ENCODE data around the gene L3MBTL3.

The L3MBTL3 gene

GRCh38 chr6:130055271-130055670 is 36.9 kb downstream of the L3MBTL3 start:
- no peak for DNase-seq
- in situ Hi-C loops (cut with HindIII; ENCODE audit: low pct_ligation_motif_present, low pct_unique_long_range_greater_than_20kb, low sequenced_read_pairs): no loop called here

GRCh38 chr6:130057495-130057894 is 39.1 kb downstream of the L3MBTL3 start:
- DNase-seq: no peak
- in situ Hi-C loops (cut with HindIII; ENCODE audit: low pct_ligation_motif_present, low pct_unique_long_range_greater_than_20kb, low sequenced_read_pairs): no loop called here

- no peak for DNase-seq
- in situ Hi-C loops (cut with HindIII; ENCODE audit: low pct_ligation_motif_present, low pct_unique_long_range_greater_than_20kb, low sequenced_read_pairs): no loop called here
These were observed 45.4 kb downstream of the L3MBTL3 start for GRCh38 chr6:130063806-130064205.

- in situ Hi-C loops (cut with HindIII; ENCODE audit: low pct_ligation_motif_present, low pct_unique_long_range_greater_than_20kb, low sequenced_read_pairs): no loop called here
- DNase-seq: no peak
These were observed 47.3 kb downstream of the L3MBTL3 start for GRCh38 chr6:130065609-130066156.

GRCh38 chr6:130069485-130069884 is 51.1 kb downstream of the L3MBTL3 start:
- DNase-seq: no peak
- in situ Hi-C loops (cut with HindIII; ENCODE audit: low pct_ligation_motif_present, low pct_unique_long_range_greater_than_20kb, low sequenced_read_pairs): no loop called here

GRCh38 chr6:130070326-130070725 is 51.9 kb downstream of the L3MBTL3 start:
- DNase-seq: no peak
- in situ Hi-C loops (cut with HindIII; ENCODE audit: low pct_ligation_motif_present, low pct_unique_long_range_greater_than_20kb, low sequenced_read_pairs): no loop called here

GRCh38 chr6:130070792-130071191 is 52.4 kb downstream of the L3MBTL3 start:
- no peak for DNase-seq
- in situ Hi-C loops (cut with HindIII; ENCODE audit: low pct_ligation_motif_present, low pct_unique_long_range_greater_than_20kb, low sequenced_read_pairs): no loop called here

- in situ Hi-C loops (cut with HindIII; ENCODE audit: low pct_ligation_motif_present, low pct_unique_long_range_greater_than_20kb, low sequenced_read_pairs): no loop called here
- DNase-seq: no peak
These were observed 57.6 kb downstream of the L3MBTL3 start for GRCh38 chr6:130075879-130076460.

GRCh38 chr6:130076512-130076911 is 58.1 kb downstream of the L3MBTL3 start:
- in situ Hi-C loops (cut with HindIII; ENCODE audit: low pct_ligation_motif_present, low pct_unique_long_range_greater_than_20kb, low sequenced_read_pairs): no loop called here
- peak; percentile 13 for DNase-seq

GRCh38 chr6:130090796-130091195 is 72.4 kb downstream of the L3MBTL3 start:
- no peak for DNase-seq
- in situ Hi-C loops (cut with HindIII; ENCODE audit: low pct_ligation_motif_present, low pct_unique_long_range_greater_than_20kb, low sequenced_read_pairs): no loop called here

GRCh38 chr6:130093546-130093945 is 75.2 kb downstream of the L3MBTL3 start:
- in situ Hi-C loops (cut with HindIII; ENCODE audit: low pct_ligation_motif_present, low pct_unique_long_range_greater_than_20kb, low sequenced_read_pairs): no loop called here
- no peak for DNase-seq

GRCh38 chr6:130098317-130098716 is 79.9 kb downstream of the L3MBTL3 start:
- in situ Hi-C loops (cut with HindIII; ENCODE audit: low pct_ligation_motif_present, low pct_unique_long_range_greater_than_20kb, low sequenced_read_pairs): no loop called here
- DNase-seq: no peak

GRCh38 chr6:130099119-130099518 is 80.7 kb downstream of the L3MBTL3 start:
- in situ Hi-C loops (cut with HindIII; ENCODE audit: low pct_ligation_motif_present, low pct_unique_long_range_greater_than_20kb, low sequenced_read_pairs): no loop called here
- no peak for DNase-seq

- in situ Hi-C loops (cut with HindIII; ENCODE audit: low pct_ligation_motif_present, low pct_unique_long_range_greater_than_20kb, low sequenced_read_pairs): no loop called here
These were observed 87.8 kb downstream of the L3MBTL3 start for GRCh38 chr6:130105996-130106704.

GRCh38 chr6:130107710-130108109 is 89.3 kb downstream of the L3MBTL3 start:
- no peak for DNase-seq
- in situ Hi-C loops (cut with HindIII; ENCODE audit: low pct_ligation_motif_present, low pct_unique_long_range_greater_than_20kb, low sequenced_read_pairs): no loop called here

More at GRCh38 chr6:130105996-130106704, 87.8 kb downstream of the L3MBTL3 start:
- DNase-seq: no peak

- in situ Hi-C loops (cut with HindIII; ENCODE audit: low pct_ligation_motif_present, low pct_unique_long_range_greater_than_20kb, low sequenced_read_pairs): no loop called here
These were observed 92.7 kb downstream of the L3MBTL3 start for GRCh38 chr6:130111031-130111430.

GRCh38 chr6:130113201-130113710 is 94.9 kb downstream of the L3MBTL3 start:
- in situ Hi-C loops (cut with HindIII; ENCODE audit: low pct_ligation_motif_present, low pct_unique_long_range_greater_than_20kb, low sequenced_read_pairs): no loop called here
- DNase-seq: no peak

More at GRCh38 chr6:130111031-130111430, 92.7 kb downstream of the L3MBTL3 start:
- DNase-seq: no peak

- no peak for DNase-seq
- in situ Hi-C loops (cut with HindIII; ENCODE audit: low pct_ligation_motif_present, low pct_unique_long_range_greater_than_20kb, low sequenced_read_pairs): no loop called here
These were observed 96.7 kb downstream of the L3MBTL3 start for GRCh38 chr6:130115036-130115435.

GRCh38 chr6:130116273-130116672 is 97.9 kb downstream of the L3MBTL3 start:
- DNase-seq: no peak
- in situ Hi-C loops (cut with HindIII; ENCODE audit: low pct_ligation_motif_present, low pct_unique_long_range_greater_than_20kb, low sequenced_read_pairs): no loop called here
